Measurements from ENCODE around the gene HDAC7.

- TF ChIP-seq TARDBP (IDR thresholded peaks at IDR 0.05) (no peak), FOXK2 (IDR thresholded peaks at IDR 0.05) (no peak), FOXM1 (IDR thresholded peaks at IDR 0.05; ENCODE audit: borderline replicate concordance) (no peak), FOXA1 (IDR thresholded peaks at IDR 0.05) (no peak), BHLHE40 (IDR thresholded peaks at IDR 0.05; ENCODE audit: borderline replicate concordance) (no peak), ARNT (IDR thresholded peaks at IDR 0.05) (no peak), ELF4 (IDR thresholded peaks at IDR 0.05) (no peak), SP1 (IDR thresholded peaks at IDR 0.05) (no peak)
Measured at GRCh38 chr12:47753021-47754001, 66.4 kb downstream of the HDAC7 start.
